Stimulated activated CD4-positive, alpha-beta T cell treated with anti-CD3 and anti-CD28 coated beads, Interleukin-15, amount 100 ng/mL, for 48 hours (primary cell): ENCODE results near the gene RAB7B.

ENCODE experiments used
- DNase-seq, 2 donors: peaks; one replicate each; pipeline ENCODE4 v3.0.0-alpha.2; 2020; ENCODE audit warnings: low read depth in 2 of 2

The RAB7B gene

GRCh38 chr1:206022766-206023165, 19.6 kb upstream of the RAB7B start:
- DNase-seq, result no peak

GRCh38 chr1:206021626-206022365, 18.6 kb upstream of the RAB7B start:
- no peak for DNase-seq

- no peak for DNase-seq
Observed at GRCh38 chr1:206021008-206021625, 17.9 kb upstream of the RAB7B start.

- no peak for DNase-seq
Observed at GRCh38 chr1:206020393-206021007, 17.3 kb upstream of the RAB7B start.

GRCh38 chr1:206015071-206015470, 11.9 kb upstream of the RAB7B start:
- DNase-seq, result no peak

- no peak for DNase-seq
Observed at GRCh38 chr1:206014601-206015000, 11.4 kb upstream of the RAB7B start.

GRCh38 chr1:206013026-206013795, 10.0 kb upstream of the RAB7B start:
- DNase-seq, result no peak

GRCh38 chr1:206012086-206012859, 9.1 kb upstream of the RAB7B start:
- DNase-seq, result peak in 1 of 2 donors; percentile 8

- peak in 1 of 2 donors; percentile 19 for DNase-seq
Observed at GRCh38 chr1:206011057-206011456, 7.9 kb upstream of the RAB7B start.

- DNase-seq, result no peak
Observed at GRCh38 chr1:206010060-206010459, 6.9 kb upstream of the RAB7B start.

- DNase-seq, result no peak
Observed at GRCh38 chr1:206006946-206007345, 3.8 kb upstream of the RAB7B start.

- no peak for DNase-seq
Observed at GRCh38 chr1:206005778-206006180, 2.6 kb upstream of the RAB7B start.

- no peak for DNase-seq
Observed at GRCh38 chr1:206005234-206005633, 2.0 kb upstream of the RAB7B start.

- DNase-seq, result no peak
Observed at GRCh38 chr1:206004826-206005225, 1.6 kb upstream of the RAB7B start.

GRCh38 chr1:206003854-206004800, 932 bp upstream of the RAB7B start:
- no peak for DNase-seq

GRCh38 chr1:206002160-206002559, 1.0 kb downstream of the RAB7B start:
- no peak for DNase-seq

GRCh38 chr1:206001476-206001888, 1.7 kb downstream of the RAB7B start:
- DNase-seq, result peak; percentile 26 to 51

GRCh38 chr1:206000641-206001339, 2.4 kb downstream of the RAB7B start:
- peak in 1 of 2 donors; percentile 29 for DNase-seq

GRCh38 chr1:205998457-205999241, 4.5 kb downstream of the RAB7B start:
- no peak for DNase-seq
